Left ventricle myocardium inferior (tissue), 1 donor: ENCODE measurements around the gene FRY. TPM values are rescaled to one million over a fixed set of nuclear protein-coding genes. Genes with fewer than 3 reads are reported as not detected.

Experiments
- DNase-seq: peaks from one replicate; pipeline ENCODE4 v3.0.0-alpha.2; 2020
- H3K27ac ChIP-seq: fragments of 200-600 bp; replicated peaks from 2 replicates; pipeline ENCODE4 v1.8.0; 2021
- H3K27me3 ChIP-seq: fragments of 200-600 bp; 2 replicates; pipeline ENCODE4 v1.8.0; 2021; ENCODE audit warnings: low read depth
- H3K36me3 ChIP-seq: fragments of 200-600 bp; 2 replicates; pipeline ENCODE4 v1.8.0; 2021
- H3K4me1 ChIP-seq: fragments of 200-600 bp; 2 replicates; pipeline ENCODE4 v1.8.0; 2021
- H3K4me3 ChIP-seq: fragments of 200-600 bp; 2 replicates; pipeline ENCODE4 v1.8.0; 2021; ENCODE audit warnings: mild to moderate bottlenecking, moderate library complexity
- H3K9me3 ChIP-seq: fragments of 200-600 bp; replicated peaks from 2 replicates; pipeline ENCODE4 v1.8.0; 2021
- CTCF ChIP-seq: fragments of 200-600 bp; IDR thresholded peaks from 2 replicates; pipeline ENCODE4 v1.8.0; 2021; ENCODE audit warnings: antibody characterized with exemption, mild to moderate bottlenecking, borderline replicate concordance
- intact Hi-C: fragments of 100-400 bp; cut with micrococcal nuclease; formaldehyde crosslinking; loops from one replicate; pipeline ENCODE4 v1.11.0; 2022
- total RNA-seq: library from RNA; stranded (reverse); fragmentation: NEBNext Ultra II Directional; extraction: Animal tissue kit (Norgen Biotek cat#: 25700); gene quantifications from one replicate; pipeline ENCODE4 v1.2.1, GENCODE V29; 2021
- donor health status: DM: no; HTN: yes; CAD: no; lungs with severe emphysema.

FRY gene
- total RNA-seq, 1 donor from 2014 or later: 167 TPM

DNA sequence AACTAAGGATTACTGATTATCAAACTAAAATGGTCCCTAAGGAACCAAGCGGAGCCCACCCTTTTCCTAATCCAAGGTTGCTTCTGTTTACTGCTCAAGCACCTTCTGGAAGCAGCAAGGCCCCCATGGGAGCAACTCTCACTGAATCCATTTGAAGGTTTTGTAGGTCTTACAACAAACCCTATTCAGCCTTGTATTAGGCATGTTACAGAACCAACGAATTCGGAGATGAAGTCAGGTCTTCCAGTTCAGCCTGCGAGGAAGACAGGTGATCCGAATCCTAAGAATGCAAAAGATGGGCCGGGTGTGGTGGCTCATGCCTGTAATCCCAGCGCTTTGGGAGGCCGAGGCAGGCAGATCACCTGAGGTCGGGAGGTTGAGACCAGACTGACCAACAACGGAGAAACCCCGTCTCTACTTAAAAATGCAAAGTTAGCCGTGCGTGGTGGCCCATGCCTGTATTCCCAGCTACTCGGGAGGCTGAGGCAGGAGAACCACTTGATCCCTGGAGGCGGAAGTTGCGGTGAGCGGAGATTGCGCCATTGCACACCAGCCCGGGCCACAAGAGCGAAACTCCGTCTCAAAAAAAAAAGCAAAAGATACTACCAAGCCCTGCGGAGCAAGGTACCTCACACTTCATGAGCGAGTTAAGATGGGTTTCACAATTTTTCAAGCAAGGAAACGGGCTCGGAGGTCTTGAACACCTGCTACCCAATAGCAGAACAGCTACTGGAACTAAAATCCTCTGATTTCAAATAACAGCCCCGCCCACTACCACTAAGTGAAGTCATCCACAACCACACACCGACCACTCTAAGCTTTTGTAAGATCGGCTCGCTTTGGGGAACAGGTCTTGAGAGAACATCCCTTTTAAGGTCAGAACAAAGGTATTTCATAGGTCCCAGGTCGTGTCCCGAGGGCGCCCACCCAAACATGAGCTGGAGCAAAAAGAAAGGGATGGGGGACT lies 283.0 kb downstream of the FRY start:
- H3K9me3 ChIP-seq: no peaks in the 10 kb centered on the region
- no peak for TF ChIP-seq CTCF
- no peaks in the 10 kb centered on the region for H3K27me3 ChIP-seq
- peak overlapping the region; percentile 96 for H3K27ac ChIP-seq
- H3K4me3 ChIP-seq: peak overlapping the region; percentile 93
- peak; percentile 64 for DNase-seq
- intact Hi-C loops: loop anchor here (10.0 kb wide), 1 partner anchor 300 kb away; no protein-coding TSS in a partner anchor
- no peaks in the 10 kb centered on the region for H3K36me3 ChIP-seq
- peaks cover 19% of the 10 kb centered on the region for H3K4me1 ChIP-seq

DNA sequence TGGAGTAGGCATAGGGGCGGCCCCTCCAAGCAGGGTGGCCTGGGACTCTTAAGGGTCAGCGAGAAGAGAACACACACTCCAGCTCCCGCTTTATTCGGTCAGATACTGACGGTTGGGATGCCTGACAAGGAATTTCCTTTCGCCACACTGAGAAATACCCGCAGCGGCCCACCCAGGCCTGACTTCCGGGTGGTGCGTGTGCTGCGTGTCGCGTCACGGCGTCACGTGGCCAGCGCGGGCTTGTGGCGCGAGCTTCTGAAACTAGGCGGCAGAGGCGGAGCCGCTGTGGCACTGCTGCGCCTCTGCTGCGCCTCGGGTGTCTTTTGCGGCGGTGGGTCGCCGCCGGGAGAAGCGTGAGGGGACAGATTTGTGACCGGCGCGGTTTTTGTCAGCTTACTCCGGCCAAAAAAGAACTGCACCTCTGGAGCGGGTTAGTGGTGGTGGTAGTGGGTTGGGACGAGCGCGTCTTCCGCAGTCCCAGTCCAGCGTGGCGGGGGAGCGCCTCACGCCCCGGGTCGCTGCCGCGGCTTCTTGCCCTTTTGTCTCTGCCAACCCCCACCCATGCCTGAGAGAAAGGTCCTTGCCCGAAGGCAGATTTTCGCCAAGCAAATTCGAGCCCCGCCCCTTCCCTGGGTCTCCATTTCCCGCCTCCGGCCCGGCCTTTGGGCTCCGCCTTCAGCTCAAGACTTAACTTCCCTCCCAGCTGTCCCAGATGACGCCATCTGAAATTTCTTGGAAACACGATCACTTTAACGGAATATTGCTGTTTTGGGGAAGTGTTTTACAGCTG lies 283.9 kb downstream of the FRY start, which contains the start of the genes BRCA2 and ZAR1L:
Gene BRCA2 (plus strand): TSS at position 271 of the 790 bp plus-strand sequence. CDS start 953 bp downstream, outside the sequence.
Gene ZAR1L (minus strand): TSS at position 126 of the 790 bp plus-strand sequence. CDS start 3,438 bp downstream, outside the sequence.
- peak; percentile 91 for DNase-seq
- Histone ChIP-seq H3K4me3 (peak within 1 kb of the TSS; percentile 93), H3K27ac (peak within 1 kb of the TSS; percentile 96), H3K36me3 (no peaks in the 10 kb centered on the region), H3K9me3 (no peaks in the 10 kb centered on the region), H3K27me3 (no peaks in the 10 kb centered on the region), H3K4me1 (peaks cover 16% of the 10 kb centered on the region)
- no peak for TF ChIP-seq CTCF
- intact Hi-C loops: loop anchor here (10.0 kb wide), 1 partner anchor 301 kb away; no protein-coding TSS in a partner anchor

DNA sequence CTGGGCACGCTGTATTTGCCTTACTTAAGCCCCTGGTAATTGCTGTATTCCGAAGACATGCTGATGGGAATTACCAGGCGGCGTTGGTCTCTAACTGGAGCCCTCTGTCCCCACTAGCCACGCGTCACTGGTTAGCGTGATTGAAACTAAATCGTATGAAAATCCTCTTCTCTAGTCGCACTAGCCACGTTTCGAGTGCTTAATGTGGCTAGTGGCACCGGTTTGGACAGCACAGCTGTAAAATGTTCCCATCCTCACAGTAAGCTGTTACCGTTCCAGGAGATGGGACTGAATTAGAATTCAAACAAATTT lies 284.4 kb downstream of the FRY start:
- no peak for TF ChIP-seq CTCF
- peak overlapping the region; percentile 93 for H3K4me3 ChIP-seq
- no peaks in the 10 kb centered on the region for H3K27me3 ChIP-seq
- H3K27ac ChIP-seq: peak overlapping the region; percentile 96
- H3K9me3 ChIP-seq: no peaks in the 10 kb centered on the region
- no peak for DNase-seq
- intact Hi-C loops: loop anchor here (10.0 kb wide), 1 partner anchor 301 kb away; no protein-coding TSS in a partner anchor
- H3K4me1 ChIP-seq: peaks cover 16% of the 10 kb centered on the region
- H3K36me3 ChIP-seq: no peaks in the 10 kb centered on the region

- Histone ChIP-seq H3K27ac (peak overlapping the region; percentile 96), H3K4me3 (peak overlapping the region; percentile 93), H3K9me3 (no peaks in the 10 kb centered on the region), H3K27me3 (no peaks in the 10 kb centered on the region), H3K4me1 (peaks cover 16% of the 10 kb centered on the region), H3K36me3 (no peaks in the 10 kb centered on the region)
- no peak for TF ChIP-seq CTCF
- no peak for DNase-seq
- intact Hi-C loops: loop anchor here (10.0 kb wide), 1 partner anchor 302 kb away; no protein-coding TSS in a partner anchor
These were observed 284.9 kb downstream of the FRY start for GRCh38 chr13:32316501-32316900.
